ENCODE data around the gene SUGT1. TPM values are rescaled to one million over a fixed set of nuclear protein-coding genes. Genes with fewer than 3 reads are reported as not detected.
"Not testable (repeated sequence)": the region's sequence is repeated elsewhere in the genome, so short reads cannot be mapped to it uniquely, and the experiment has no call there.

The SUGT1 gene
- total RNA-seq (ENCODE audit: low replicate concordance): 45.9 and 56.8 TPM in 2 replicates
- long read RNA-seq, partial matches to known transcripts: 2 of 10 reads
- long read RNA-seq, other reads (novel, unspliced or antisense): 8 of 10 reads

DNA sequence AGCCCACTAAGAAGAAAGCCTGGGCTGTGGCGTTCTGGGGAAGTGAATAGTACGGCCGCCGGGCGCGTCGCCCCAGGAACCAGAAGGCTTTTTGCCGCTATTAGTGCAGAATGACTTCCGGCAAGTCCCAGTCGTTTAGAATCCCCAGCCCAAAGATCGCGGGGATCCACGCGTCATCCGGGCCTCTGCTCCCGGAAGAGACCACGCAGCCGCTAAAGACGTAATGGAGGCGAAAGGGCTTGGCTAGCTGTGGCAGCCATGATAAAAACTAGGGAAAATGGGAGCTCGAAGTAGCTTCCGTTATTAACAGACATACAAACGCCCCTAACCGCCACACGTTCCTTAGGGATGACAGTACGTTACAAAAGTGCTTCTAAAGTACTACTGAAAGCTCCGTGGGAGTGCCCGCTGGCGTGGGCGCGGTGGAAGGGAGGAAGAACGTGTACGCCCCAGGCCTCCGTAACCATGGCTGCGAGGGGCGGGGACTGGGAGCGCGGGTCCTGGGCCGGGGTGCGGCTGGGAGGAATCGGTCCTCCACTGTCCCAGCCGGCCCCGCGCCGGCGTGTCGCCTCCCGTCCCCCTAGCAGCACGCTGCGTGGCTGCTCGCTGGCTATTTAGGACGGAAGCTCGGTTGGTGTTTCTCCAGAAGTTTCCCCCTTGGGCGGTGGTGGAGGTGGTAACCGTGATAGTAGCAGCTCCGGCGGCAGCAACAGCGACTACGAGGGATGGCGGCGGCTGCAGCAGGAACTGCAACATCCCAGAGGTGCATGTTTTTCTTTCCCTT lies at the start of gene SUGT1:
Gene SUGT1, plus strand, starts transcription at position 641 of the 784 bp plus-strand sequence. Its CDS starts 85 bp downstream, at position 726.
- H3K27ac Mint-ChIP-seq: no peak within 1 kb of the TSS
- DNase-seq (ENCODE audit: extremely low spot score, unreplicated experiment): peak; percentile 96
- TF ChIP-seq, protein P1, sequence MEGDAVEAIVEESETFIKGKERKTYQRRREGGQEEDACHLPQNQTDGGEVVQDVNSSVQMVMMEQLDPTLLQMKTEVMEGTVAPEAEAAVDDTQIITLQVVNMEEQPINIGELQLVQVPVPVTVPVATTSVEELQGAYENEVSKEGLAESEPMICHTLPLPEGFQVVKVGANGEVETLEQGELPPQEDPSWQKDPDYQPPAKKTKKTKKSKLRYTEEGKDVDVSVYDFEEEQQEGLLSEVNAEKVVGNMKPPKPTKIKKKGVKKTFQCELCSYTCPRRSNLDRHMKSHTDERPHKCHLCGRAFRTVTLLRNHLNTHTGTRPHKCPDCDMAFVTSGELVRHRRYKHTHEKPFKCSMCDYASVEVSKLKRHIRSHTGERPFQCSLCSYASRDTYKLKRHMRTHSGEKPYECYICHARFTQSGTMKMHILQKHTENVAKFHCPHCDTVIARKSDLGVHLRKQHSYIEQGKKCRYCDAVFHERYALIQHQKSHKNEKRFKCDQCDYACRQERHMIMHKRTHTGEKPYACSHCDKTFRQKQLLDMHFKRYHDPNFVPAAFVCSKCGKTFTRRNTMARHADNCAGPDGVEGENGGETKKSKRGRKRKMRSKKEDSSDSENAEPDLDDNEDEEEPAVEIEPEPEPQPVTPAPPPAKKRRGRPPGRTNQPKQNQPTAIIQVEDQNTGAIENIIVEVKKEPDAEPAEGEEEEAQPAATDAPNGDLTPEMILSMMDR (conservative IDR thresholded peaks at IDR 0.05): peak; percentile 80
- H3K36me3 Mint-ChIP-seq: peaks cover 14% of the 10 kb centered on the region
- no peaks in the 10 kb centered on the region for H3K27me3 Mint-ChIP-seq
- H3K4me3 Mint-ChIP-seq: no peak within 1 kb of the TSS
- H3K4me1 Mint-ChIP-seq (ENCODE audit: unreplicated experiment): peaks cover 20% of the 10 kb centered on the region
- no peaks in the 10 kb centered on the region for H3K9me3 Mint-ChIP-seq

DNA sequence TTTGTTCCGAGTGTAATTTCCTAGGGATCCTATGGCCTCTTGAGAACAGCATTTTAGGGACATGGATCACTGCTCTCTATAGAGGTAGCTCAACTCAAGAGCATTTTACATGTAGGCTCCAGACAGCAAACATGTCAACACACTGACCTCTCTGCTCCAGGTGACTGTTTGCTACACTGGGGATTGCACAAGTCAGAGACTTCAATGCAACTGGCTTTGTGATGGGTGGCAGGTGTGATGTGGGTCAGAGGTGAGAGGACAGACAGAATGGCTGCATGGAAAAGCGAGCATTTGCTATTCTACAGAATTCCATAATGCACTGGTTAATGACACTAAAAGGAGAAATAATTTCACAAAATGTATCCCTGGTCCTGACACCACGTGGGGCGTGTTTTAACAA lies 49.3 kb upstream of the SUGT1 start:
- DNase-seq (ENCODE audit: extremely low spot score, unreplicated experiment); H3K27me3 Mint-ChIP-seq; H3K27ac Mint-ChIP-seq; H3K36me3 Mint-ChIP-seq; H3K9me3 Mint-ChIP-seq: not testable (repeated sequence)
- peak overlapping the region; percentile 51 for H3K4me3 Mint-ChIP-seq
- H3K4me1 Mint-ChIP-seq (ENCODE audit: unreplicated experiment): peaks cover 30% of the 10 kb centered on the region

GRCh38 chr13:52606126-52606525 lies 46.5 kb upstream of the SUGT1 start:
- not testable (repeated sequence) for DNase-seq (ENCODE audit: extremely low spot score, unreplicated experiment); H3K36me3 Mint-ChIP-seq; H3K27ac Mint-ChIP-seq; H3K9me3 Mint-ChIP-seq; H3K4me3 Mint-ChIP-seq; H3K27me3 Mint-ChIP-seq
- peaks cover 24% of the 10 kb centered on the region for H3K4me1 Mint-ChIP-seq (ENCODE audit: unreplicated experiment)

- peaks cover 24% of the 10 kb centered on the region for H3K4me1 Mint-ChIP-seq (ENCODE audit: unreplicated experiment)
- H3K9me3 Mint-ChIP-seq; H3K4me3 Mint-ChIP-seq; H3K27ac Mint-ChIP-seq; H3K27me3 Mint-ChIP-seq; DNase-seq (ENCODE audit: extremely low spot score, unreplicated experiment); H3K36me3 Mint-ChIP-seq: not testable (repeated sequence)
Measured at GRCh38 chr13:52606795-52607194, 45.8 kb upstream of the SUGT1 start.

DNA sequence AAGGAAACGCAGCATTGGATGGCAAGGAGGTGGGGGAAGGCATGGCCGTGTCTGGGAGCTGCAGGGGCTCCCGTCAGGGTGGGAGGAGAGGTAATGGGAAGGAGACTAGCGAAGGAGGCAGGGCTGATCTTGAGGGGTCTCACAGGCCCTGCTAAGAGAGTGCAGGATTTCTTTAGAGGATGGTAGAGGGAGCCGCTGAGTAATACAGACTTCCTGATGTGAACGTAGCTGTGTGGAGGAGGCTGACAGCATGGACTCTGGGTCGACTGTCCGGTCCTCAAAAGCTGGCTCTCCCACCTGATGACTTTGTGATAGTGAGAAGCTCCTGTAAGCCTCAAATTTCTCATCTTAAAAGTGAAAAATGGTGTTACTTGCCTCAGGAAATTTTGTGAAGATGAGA lies 44.5 kb upstream of the SUGT1 start:
- not testable (repeated sequence) for H3K27me3 Mint-ChIP-seq; H3K27ac Mint-ChIP-seq; H3K9me3 Mint-ChIP-seq; H3K4me3 Mint-ChIP-seq; DNase-seq (ENCODE audit: extremely low spot score, unreplicated experiment); H3K36me3 Mint-ChIP-seq
- H3K4me1 Mint-ChIP-seq (ENCODE audit: unreplicated experiment): peaks cover 16% of the 10 kb centered on the region

- H3K4me1 Mint-ChIP-seq (ENCODE audit: unreplicated experiment): peaks cover 16% of the 10 kb centered on the region
- not testable (repeated sequence) for H3K27ac Mint-ChIP-seq; DNase-seq (ENCODE audit: extremely low spot score, unreplicated experiment); H3K9me3 Mint-ChIP-seq; H3K36me3 Mint-ChIP-seq; H3K4me3 Mint-ChIP-seq; H3K27me3 Mint-ChIP-seq
- TF ChIP-seq, protein P1 (conservative IDR thresholded peaks at IDR 0.05): peak; percentile 71
Measured at GRCh38 chr13:52609013-52609606, 43.5 kb upstream of the SUGT1 start.

GRCh38 chr13:52610158-52610557 lies 42.5 kb upstream of the SUGT1 start:
- not testable (repeated sequence) for H3K9me3 Mint-ChIP-seq; H3K4me3 Mint-ChIP-seq; H3K27me3 Mint-ChIP-seq; H3K36me3 Mint-ChIP-seq; DNase-seq (ENCODE audit: extremely low spot score, unreplicated experiment); H3K27ac Mint-ChIP-seq
- H3K4me1 Mint-ChIP-seq (ENCODE audit: unreplicated experiment): peaks cover 16% of the 10 kb centered on the region

- Mint-ChIP-seq H3K27ac (no peak overlapping the region), H3K4me1 (ENCODE audit: unreplicated experiment) (peaks cover 17% of the 10 kb centered on the region), H3K9me3 (no peaks in the 10 kb centered on the region), H3K36me3 (no peaks in the 10 kb centered on the region), H3K4me3 (peak overlapping the region; percentile 42), H3K27me3 (no peaks in the 10 kb centered on the region)
- TF ChIP-seq, protein P1 (conservative IDR thresholded peaks at IDR 0.05): no peak
- no peak for DNase-seq (ENCODE audit: extremely low spot score, unreplicated experiment)
Measured at GRCh38 chr13:52615134-52615801, 37.4 kb upstream of the SUGT1 start.
